ENCODE results near the gene DRG2. TPM values are rescaled to one million over a fixed set of nuclear protein-coding genes. Genes with fewer than 3 reads are reported as not detected.

The DRG2 gene
- total RNA-seq, 2 donors from 2014 or later = 18.2 to 27.7 TPM

DNA sequence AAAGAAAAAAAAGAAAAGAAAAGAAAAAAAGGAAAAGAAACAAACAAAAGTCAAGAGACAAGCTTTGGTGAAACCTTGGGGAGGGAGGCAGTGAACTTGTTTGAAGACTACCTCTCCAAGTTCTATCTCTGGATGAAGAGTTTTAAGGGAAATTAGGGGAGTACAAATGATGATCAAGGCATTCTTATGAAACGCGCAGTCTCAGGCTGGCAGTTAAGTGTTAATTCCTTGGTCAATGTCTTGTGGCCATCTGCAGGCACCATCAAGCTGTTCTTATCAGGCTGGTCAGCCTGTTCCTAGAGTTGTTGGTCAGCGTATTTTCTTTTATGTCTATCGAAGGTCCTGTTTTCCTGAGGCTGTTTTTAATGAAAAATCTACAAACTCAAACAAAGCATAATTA is 8.2 kb upstream of the DRG2 start:
- no peak for DNase-seq (ENCODE audit: low spot score)
- Histone ChIP-seq H3K27me3 (no peaks in the 10 kb centered on the region), H3K4me3 (no peak overlapping the region), H3K36me3 (no peaks in the 10 kb centered on the region), H3K27ac (no peak overlapping the region), H3K4me1 (no peaks in the 10 kb centered on the region), H3K9me3 (no peaks in the 10 kb centered on the region)
- TF ChIP-seq, protein P1, sequence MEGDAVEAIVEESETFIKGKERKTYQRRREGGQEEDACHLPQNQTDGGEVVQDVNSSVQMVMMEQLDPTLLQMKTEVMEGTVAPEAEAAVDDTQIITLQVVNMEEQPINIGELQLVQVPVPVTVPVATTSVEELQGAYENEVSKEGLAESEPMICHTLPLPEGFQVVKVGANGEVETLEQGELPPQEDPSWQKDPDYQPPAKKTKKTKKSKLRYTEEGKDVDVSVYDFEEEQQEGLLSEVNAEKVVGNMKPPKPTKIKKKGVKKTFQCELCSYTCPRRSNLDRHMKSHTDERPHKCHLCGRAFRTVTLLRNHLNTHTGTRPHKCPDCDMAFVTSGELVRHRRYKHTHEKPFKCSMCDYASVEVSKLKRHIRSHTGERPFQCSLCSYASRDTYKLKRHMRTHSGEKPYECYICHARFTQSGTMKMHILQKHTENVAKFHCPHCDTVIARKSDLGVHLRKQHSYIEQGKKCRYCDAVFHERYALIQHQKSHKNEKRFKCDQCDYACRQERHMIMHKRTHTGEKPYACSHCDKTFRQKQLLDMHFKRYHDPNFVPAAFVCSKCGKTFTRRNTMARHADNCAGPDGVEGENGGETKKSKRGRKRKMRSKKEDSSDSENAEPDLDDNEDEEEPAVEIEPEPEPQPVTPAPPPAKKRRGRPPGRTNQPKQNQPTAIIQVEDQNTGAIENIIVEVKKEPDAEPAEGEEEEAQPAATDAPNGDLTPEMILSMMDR (IDR thresholded peaks at IDR 0.05) = no peak

DNA sequence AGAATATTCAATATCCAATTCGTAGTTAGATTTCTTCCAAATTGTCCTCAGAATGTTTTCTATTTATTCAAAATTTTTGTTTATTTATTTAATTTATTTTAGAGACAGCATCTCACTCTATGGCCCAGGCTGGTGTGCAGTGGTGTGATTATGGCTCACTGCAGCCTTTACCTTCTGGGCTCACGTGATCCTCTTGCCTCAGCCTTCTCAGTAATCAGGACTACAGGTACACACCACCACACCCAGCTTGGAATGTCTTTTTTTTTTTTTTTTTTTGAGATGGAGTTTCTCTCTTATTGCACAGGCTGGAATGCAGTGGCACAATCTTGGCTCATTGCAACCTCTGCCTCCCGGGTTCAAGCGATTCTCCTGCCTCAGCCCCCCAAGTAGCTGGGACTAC is 3.5 kb upstream of the DRG2 start:
- no peak overlapping the region for H3K4me3 ChIP-seq
- H3K27me3 ChIP-seq = no peaks in the 10 kb centered on the region
- peaks cover 0 to 20% of the 10 kb centered on the region in 2 donors for H3K4me1 ChIP-seq
- DNase-seq (ENCODE audit: low spot score) = no peak
- no peaks in the 10 kb centered on the region for H3K36me3 ChIP-seq
- no peak overlapping the region for H3K27ac ChIP-seq
- no peaks in the 10 kb centered on the region for H3K9me3 ChIP-seq
- TF ChIP-seq, protein P1 (IDR thresholded peaks at IDR 0.05) = no peak

DNA sequence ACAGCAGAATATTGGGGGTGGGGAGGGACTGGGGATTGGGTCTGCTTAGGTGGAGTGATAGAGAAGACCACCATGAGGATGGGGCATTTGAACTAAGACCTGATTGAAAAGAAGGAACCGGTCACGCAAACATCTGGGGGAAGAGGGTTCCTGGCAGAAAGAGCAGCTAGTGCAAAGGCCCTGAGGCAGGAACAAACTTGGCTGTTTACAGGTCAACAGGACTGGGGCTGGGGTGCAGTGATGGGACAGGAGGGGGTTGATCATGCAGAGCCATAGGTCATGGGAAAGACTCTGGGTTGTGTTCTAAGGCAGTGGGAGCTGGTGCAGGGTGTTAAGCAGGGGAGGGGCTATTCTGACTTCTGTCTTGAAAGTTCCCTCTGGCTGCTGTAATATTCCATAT is 1.9 kb downstream of the DRG2 start:
- Histone ChIP-seq H3K27ac (no peak overlapping the region), H3K9me3 (no peaks in the 10 kb centered on the region), H3K4me1 (peaks cover 0 to 21% of the 10 kb centered on the region in 2 donors), H3K4me3 (no peak overlapping the region), H3K27me3 (no peaks in the 10 kb centered on the region), H3K36me3 (peaks cover 8% of the 10 kb centered on the region)
- TF ChIP-seq, protein P1 (IDR thresholded peaks at IDR 0.05) = no peak
- DNase-seq (ENCODE audit: low spot score) = no peak

DNA sequence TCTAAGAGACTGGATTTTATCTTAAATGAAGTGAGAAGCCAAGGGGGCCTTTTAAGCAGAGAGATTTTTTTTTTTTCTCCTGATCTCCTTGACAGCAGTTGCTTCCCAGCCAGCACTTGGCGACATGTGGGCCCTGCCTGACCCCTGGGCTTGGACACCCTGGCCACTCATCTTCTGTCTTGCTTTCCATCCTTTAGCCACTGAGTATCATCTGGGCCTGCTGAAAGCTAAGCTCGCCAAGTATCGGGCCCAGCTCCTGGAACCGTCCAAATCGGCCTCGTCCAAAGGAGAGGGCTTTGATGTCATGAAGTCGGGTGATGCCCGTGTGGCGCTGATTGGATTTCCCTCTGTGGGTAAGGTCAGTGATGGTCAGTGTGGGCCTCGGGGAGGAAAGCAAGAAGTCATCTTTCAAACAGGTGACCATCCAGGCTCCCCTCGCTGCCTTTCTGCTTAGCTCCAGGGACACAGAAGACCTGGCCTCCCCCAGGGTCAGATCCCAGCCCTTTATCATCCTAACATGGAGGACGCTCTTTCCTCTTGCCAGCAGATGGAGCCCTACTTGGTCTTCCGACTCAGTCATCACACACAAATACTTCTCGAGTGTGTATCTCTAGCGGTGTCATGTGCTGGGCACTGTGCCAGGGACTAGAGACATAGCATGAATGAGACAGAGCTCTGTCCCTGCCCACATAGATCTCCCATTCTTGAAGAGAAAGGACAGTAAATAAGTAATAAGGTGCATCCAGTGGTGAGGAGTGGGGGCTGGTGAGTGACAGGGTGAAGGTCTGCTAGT is 6.1 kb downstream of the DRG2 start:
- H3K36me3 ChIP-seq = peaks cover 38% of the 10 kb centered on the region
- no peak overlapping the region for H3K27ac ChIP-seq
- TF ChIP-seq, protein P1 (IDR thresholded peaks at IDR 0.05) = peak in 1 of 2 donors; percentile 32
- no peaks in the 10 kb centered on the region for H3K9me3 ChIP-seq
- no peak overlapping the region for H3K4me3 ChIP-seq
- no peaks in the 10 kb centered on the region for H3K27me3 ChIP-seq
- H3K4me1 ChIP-seq = peaks cover 0 to 5% of the 10 kb centered on the region in 2 donors
- DNase-seq (ENCODE audit: low spot score) = peak; percentile 66

DNA sequence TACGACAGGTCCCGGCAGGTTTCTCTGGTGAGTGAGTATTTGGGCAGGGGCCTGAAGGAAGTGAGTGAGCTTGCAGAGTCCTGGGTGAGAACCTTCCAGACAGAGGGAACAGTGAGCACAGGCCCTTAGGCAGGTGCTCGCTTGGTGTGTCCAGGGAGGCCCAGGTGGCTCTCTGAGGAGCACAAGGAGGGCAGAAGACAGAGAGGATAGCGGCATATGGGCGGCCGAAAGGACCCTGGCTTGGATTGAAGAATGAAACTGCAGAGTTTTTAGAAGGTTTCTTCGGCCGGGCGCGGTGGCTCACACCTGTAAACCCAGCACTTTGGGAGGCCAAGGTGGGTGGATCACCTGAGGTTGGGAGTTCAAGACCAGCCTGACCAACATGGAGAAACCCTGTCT is 6.7 kb downstream of the DRG2 start:
- Histone ChIP-seq H3K27ac (no peak overlapping the region), H3K4me3 (no peak overlapping the region), H3K4me1 (no peaks in the 10 kb centered on the region), H3K27me3 (no peaks in the 10 kb centered on the region), H3K36me3 (peaks cover 44% of the 10 kb centered on the region), H3K9me3 (no peaks in the 10 kb centered on the region)
- TF ChIP-seq, protein P1 (IDR thresholded peaks at IDR 0.05) = no peak
- no peak for DNase-seq (ENCODE audit: low spot score)

DNA sequence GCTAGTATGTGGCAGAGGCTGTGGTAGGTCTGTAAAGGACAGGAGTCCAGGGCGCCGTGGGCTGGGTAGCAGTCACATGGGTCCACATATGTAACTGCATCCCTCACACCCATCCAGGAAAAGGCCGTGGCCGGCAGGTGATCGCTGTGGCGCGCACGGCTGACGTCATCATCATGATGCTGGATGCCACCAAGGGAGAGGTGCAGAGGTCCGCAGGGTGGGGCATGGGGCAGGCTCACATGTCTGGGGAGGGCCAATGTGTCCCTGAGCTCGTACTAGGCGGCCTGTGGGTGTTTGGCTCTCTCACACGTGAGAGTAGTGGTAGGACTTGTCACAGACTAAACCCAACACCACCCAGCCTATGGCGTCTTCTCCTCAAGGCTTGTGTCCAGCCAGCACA is 11.8 kb downstream of the DRG2 start:
- TF ChIP-seq, protein P1 (IDR thresholded peaks at IDR 0.05) = no peak
- Histone ChIP-seq H3K4me1 (no peaks in the 10 kb centered on the region), H3K4me3 (no peak overlapping the region), H3K27ac (no peak overlapping the region), H3K36me3 (peaks cover 54% of the 10 kb centered on the region), H3K27me3 (no peaks in the 10 kb centered on the region), H3K9me3 (no peaks in the 10 kb centered on the region)
- DNase-seq (ENCODE audit: low spot score) = no peak
